Measurements from ENCODE around the gene MTHFD2L.
"Not testable (repeated sequence)": the region's sequence is repeated elsewhere in the genome, so short reads cannot be mapped to it uniquely, and the experiment has no call there.

Gene MTHFD2L

GRCh38 chr4:74157561-74158465, at the start of gene MTHFD2L:
Gene MTHFD2L, plus strand, starts transcription at chr4:74158118. Its CDS starts 21 bp downstream, at chr4:74158139.
- DNase-seq, result peak; percentile 84

DNA sequence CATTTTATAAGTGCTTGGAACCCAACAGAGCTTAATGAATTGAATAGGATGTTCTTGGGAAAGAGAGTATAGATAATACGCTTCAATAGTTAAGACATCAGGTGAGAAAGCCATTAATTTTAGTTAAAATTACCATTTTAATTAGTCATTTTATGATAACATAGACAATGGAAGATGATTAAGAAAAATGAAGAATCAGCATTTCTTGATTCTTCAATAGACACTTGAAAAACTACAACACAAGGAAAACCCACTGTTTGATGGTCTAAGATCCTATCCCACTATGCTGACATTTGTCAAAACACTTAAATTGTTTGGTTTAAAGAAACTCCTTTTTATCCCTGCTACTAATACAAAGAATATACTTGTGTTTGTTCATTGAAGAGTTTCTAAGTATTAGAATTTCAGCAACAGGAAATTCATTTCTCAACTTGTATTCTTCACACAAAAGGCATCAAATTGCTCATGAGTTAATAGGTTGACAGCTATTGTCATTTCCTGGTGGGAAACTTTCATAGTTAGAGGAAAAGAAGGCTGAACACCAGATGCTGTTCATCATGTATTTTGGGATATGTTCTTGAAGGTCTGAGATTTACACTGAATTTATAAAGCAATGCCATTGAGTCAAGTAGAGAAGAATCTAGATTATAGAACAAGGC, 49.3 kb upstream of the MTHFD2L start:
- no peak for DNase-seq

DNA sequence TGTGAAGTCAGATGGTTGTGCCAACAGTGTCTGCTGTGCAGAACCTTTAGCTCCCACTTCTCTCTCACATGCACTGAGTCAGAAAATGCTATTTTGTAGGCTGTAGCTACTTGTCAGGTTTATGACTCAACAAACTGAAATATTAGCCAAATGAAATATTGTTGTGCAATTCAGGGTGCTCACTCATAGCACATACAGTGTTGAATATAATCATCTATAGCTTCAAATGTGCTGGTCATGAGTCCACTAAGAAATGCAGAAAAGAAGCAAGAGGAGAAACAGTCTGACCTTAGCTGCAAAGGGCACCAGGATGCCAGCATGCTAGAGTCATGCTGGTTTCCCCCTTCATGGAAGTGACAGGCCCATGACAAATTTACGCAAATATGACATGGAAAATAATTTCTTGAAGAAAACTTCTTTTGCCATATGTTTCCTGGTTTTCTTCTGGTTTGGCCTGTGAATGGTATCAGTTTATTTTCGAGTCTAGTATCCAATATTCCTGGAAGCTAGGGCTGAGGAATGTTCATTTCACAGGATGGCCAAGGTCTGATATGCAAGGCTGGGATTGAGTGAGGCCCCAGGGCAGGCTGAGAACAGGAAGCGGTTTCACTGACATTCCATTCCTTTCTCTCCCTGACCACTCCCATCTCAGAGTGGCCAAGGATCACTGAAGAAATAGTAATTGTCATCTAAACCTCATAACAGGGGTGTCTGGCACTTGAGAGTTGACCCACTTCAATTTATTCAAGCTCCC, 48.6 kb upstream of the MTHFD2L start:
- no peak for DNase-seq

GRCh38 chr4:74109870-74110605, 47.9 kb upstream of the MTHFD2L start:
- DNase-seq, result no peak

DNA sequence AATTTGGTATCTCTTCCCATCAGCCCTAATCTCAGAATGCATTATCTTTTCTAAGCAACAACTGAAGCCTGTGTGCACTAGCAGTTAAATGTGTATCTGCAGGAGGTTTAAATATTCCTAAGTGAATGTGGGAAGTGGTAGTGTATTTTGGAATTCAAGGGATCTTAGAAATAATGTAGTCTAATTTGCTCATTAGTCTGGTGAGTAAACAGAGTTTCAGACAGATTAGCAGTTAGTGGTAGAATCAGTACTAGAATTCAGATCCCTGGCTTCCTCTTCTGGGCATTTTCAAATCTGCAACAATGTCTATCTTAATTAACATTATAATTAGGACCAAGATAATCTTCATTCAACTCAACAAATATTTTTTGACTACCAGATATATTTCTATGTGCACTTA, 47.2 kb upstream of the MTHFD2L start:
- no peak for DNase-seq

DNA sequence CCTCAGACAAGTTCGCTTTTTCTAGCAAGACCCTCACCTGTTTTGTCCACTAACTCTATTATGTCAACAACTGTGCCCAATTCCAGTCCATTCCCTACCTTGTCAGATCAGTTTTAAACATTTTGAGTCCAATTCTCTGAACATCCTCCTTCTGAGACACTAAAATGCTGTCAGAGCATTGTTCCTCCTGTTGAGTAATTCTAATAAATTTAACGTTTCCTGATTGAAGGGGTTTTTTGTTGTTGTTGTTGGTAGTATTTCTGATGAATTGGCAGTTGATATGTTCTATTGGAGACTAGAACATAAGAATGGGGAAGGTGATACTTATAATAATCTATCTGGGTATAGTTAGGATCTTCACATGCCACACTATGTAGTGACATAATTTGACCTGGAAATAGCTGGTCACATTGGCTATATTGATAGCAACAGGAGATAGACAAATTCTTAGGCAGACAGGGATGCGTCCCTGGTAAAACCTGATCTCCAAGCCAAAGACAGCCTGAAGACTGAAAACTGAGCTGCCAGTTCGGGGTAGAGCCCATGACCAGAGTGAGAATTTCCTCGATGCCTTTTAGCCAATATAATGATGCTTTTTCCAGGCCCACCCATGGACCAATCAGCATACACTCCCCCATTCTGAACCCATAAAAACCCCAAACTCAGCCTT, 46.5 kb upstream of the MTHFD2L start:
- no peak for DNase-seq

DNA sequence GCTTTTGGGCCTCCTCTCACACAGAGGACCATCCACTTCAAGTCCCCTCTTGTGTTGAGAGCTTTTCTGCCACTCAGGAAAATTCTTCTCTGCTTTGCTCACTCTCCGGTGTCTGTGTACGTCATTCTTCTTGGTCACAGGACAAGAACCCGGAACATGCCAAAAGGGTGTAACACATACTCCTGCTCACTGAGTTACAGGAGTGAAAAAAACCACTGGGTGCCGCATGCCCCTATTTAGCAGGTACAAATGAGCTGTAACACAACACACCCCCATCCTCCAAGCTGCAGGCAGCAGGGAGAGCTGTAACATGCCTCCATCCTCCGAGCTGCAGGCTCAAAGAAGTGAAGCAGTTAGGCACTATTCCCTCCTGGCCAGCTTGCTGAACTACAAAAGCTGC, 45.9 kb upstream of the MTHFD2L start:
- DNase-seq, result no peak

DNA sequence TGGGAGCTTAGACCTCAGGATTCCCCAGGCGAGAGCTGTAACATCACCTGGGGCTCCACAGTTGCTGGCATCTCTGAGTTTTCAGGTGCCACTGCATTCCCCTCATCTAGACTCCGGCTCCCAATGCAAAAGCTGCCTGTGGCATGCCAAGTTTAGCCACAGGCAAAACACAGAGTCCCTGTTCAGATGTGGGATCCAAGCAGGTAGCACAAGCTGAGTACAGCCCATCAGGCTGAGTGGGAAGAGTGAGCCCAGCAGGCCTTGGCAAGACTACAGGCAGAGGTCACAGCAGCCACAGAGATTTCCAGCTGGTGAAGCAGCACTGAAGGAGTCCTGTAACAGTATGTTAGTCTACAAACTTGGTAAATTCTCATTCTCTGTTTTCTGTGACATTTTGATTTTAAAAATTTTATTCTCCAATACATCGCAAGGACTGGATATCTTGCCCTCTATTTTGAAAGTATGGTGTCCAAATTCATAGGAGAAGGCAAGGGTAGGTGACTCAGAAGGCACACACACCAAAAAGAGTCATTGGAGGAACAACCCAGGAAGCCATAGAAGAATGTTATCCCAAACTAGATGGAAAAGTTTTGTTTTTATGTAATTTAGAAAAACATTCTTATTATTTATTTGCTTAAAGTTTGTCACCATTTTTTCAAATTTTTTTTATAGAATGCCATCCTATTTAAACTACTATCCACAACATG, 45.4 kb upstream of the MTHFD2L start:
- no peak for DNase-seq

GRCh38 chr4:74114234-74114633, 43.7 kb upstream of the MTHFD2L start:
- no peak for DNase-seq

- no peak for DNase-seq
Observed at GRCh38 chr4:74117024-74117534, 40.8 kb upstream of the MTHFD2L start.

GRCh38 chr4:74118600-74119338, 39.1 kb upstream of the MTHFD2L start:
- no peak for DNase-seq

GRCh38 chr4:74120086-74120485, 37.8 kb upstream of the MTHFD2L start:
- DNase-seq, result no peak

DNA sequence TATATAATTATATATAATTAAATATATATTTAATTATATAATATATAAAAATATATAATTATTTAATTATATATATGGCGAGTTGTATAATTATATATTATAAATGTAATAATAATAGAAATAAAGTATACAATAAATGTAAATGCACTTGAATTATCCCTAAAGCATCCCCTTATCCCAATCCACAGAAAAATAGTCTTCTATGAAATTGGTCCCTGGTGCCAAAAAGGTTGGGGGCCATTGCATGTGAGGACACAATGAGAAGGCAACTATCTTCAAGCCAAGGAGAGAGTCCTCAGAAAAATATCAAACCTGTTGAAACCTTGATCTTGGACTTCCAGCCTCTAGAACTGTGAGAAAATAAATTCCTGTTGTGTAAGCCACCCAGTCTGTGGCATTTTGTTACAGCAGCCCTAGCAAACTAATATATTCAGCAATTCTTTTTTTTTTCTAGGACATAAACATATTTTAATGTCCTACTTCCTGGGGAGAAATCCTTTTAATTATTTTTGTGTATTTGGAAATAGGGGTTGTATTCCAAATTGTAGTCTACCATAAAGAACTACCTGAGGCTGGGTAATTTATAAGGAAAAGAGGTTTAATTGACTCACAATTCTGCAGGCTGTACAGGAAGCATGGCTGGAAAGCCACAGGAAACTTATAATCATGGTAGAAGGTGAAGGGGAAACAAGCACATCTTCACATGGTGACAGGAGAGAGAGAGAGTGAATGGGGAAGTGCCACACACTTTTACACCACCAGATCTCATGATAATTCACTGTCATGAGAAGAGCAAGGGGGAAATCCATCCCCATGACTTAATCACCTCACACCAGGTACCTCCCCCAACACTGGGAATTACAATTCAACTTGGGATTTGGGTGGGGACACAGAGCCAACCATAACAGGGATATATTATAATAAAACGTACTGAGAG, 36.0 kb upstream of the MTHFD2L start:
- no peak for DNase-seq

DNA sequence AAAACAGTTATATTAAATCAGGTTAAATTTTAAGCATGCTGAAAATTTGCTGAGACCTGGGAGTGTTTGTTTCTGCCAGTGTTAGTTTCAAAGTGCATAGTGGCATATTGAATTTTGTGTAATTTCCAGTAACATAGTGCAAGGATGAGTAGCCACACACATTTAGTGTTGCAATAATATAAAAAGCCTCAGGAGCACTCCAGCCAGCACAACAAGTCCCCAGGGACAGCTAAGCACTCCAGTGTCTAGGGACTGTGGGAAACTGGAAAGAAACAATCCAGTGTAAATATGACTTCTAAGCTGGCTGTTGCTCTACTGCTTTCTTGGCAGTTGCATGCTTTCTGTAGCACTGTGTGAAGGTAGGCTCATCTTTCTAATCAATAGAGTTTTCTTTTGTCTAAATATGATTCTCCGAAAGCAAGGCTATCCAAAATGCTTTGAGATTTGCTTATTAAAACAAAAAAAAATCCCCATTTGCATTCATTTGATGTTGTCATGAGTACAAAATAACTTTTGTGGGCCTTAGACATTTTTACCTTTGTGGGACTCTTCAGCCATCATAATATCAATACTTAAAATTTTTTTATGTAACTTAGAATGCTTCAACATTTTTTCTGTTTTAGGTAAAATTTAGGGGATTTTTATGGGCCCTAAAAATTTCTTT, 34.7 kb upstream of the MTHFD2L start:
- no peak for DNase-seq

DNA sequence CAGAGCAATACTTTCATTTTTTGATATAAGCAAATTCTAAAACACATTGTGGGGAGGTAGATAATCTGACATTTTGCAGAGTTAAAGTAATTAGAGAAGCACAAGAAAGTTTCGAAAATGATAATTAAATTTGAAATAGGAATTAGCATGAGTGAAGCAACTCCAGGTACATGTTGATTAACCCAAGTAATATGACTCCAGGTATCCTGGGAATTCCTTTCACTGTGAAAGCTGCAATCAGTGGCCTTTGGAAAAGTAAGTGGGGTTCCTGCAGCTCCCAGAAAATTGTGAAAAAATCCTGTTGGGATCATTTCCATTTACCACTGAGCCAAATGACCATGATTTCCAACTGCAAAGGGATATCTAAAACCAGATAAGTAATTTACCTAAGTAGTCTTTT, 32.9 kb upstream of the MTHFD2L start:
- no peak for DNase-seq

GRCh38 chr4:74127745-74128144, 30.2 kb upstream of the MTHFD2L start:
- no peak for DNase-seq

DNA sequence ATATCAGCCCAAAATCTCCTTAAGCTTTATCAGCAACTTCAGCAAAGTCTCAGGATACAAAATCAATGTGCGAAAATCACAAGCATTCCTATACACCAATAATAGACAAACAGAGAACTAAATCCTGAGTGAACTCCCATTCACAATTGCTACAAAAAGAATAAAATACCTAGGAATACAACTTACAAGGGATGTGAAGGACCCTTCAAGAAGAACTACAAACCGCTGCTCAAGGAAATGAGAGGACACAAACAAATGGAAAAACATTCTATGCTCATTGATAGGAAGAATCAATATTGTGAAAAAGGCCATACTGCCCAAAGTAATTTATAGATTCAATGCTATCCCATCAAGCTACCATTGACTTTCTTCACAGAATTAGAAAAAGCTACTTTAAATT, 27.1 kb upstream of the MTHFD2L start:
- DNase-seq, result not testable (repeated sequence)

- DNase-seq, result not testable (repeated sequence)
Observed at GRCh38 chr4:74132188-74132587, 25.7 kb upstream of the MTHFD2L start.

- no peak for DNase-seq
Observed at GRCh38 chr4:74132944-74133343, 25.0 kb upstream of the MTHFD2L start.

Measured in NCI-H2227 treated with DMSO at 0.1 percent for 48 hours (cell line).